ENCODE measurements around the gene SCN2A. TPM values are rescaled to one million over a fixed set of nuclear protein-coding genes. Genes with fewer than 3 reads are reported as not detected.

Gene SCN2A
- total and polyA plus RNA-seq, 2 donors (not counting 1 experiment from before 2014, with no cell fraction given) = 0.22 to 0.24 TPM

- Histone ChIP-seq H4K20me1 (ENCODE audit: control insufficient read depth, insufficient read depth, low read length, poor library complexity, severe bottlenecking) (no peaks in the 10 kb centered on the region), H3K9me3 (ENCODE audit: control extremely low read depth in 1 of 3, control insufficient read depth in 2 of 3, insufficient read depth in 1 of 3, low read length in 2 of 3) (no peaks in the 10 kb centered on the region), H3K4me1 (ENCODE audit: control insufficient read depth in 2 of 2, insufficient read depth in 2 of 2, low read length in 2 of 2) (no peaks in the 10 kb centered on the region), H3K4me2 (replicated peaks; ENCODE audit: low read depth, low read length, poor library complexity, severe bottlenecking) (no peak overlapping the region), H3K27me3 (replicated peaks in 1 of 4; ENCODE audit: control extremely low read depth in 1 of 4, control insufficient read depth in 3 of 4, insufficient read depth in 4 of 4, low read length in 3 of 4) (no peaks in the 10 kb centered on the region), H3K36me3 (replicated peaks in 1 of 2; ENCODE audit: control extremely low read depth in 1 of 2, control insufficient read depth in 1 of 2, extremely low read depth in 1 of 2, insufficient read depth in 2 of 2, low read length in 1 of 2) (no peaks in the 10 kb centered on the region), H3K9ac (ENCODE audit: low read length) (no peak overlapping the region), H3K27ac (ENCODE audit: low read length in 2 of 2) (no peak overlapping the region), H3K4me3 (ENCODE audit: control extremely low read depth in 1 of 5, extremely low read depth in 1 of 5, insufficient read depth in 1 of 5, low read depth in 2 of 5, low read length in 4 of 5) (no peak overlapping the region), H3K79me2 (ENCODE audit: control insufficient read depth, insufficient read depth, low read length) (no peaks in the 10 kb centered on the region), H2AFZ (ENCODE audit: insufficient read depth, low read depth, low read length, poor library complexity, severe bottlenecking) (no peak overlapping the region)
- H3K27ac Mint-ChIP-seq = no peak overlapping the region
- peaks cover 22% of the 10 kb centered on the region for H3K27me3 Mint-ChIP-seq
- DNase-seq (no peak), ATAC-seq (ENCODE audit: low read depth) (no peak)
- TF ChIP-seq CTCF (IDR thresholded peaks at IDR 0.05) = no peak
- TF ChIP-seq EZH2 (IDR thresholded peaks at IDR 0.05; ENCODE audit: borderline replicate concordance, insufficient read depth, low read depth, low read length, poor library complexity, severe bottlenecking) = no peak
- ChIA-PET CTCF (no interaction called here), POLR2A (no interaction called here)
- H3K4me3 Mint-ChIP-seq = no peak overlapping the region
- no peaks in the 10 kb centered on the region for H3K9me3 Mint-ChIP-seq (ENCODE audit: insufficient read depth)
- intact Hi-C loops (cut with micrococcal nuclease) = no loop called here
- no peaks in the 10 kb centered on the region for H3K4me1 Mint-ChIP-seq
- WGBS (ENCODE audit: insufficient coverage) = 87% methylated on average over 2 of the region's 2 CpGs
These were observed 2.2 kb upstream of the SCN2A start for GRCh38 chr2:165237056-165237455.

GRCh38 chr2:165238295-165238694, 919 bp upstream of the SCN2A start:
- Histone ChIP-seq H3K9ac (ENCODE audit: low read length) (no peak overlapping the region), H3K36me3 (replicated peaks in 1 of 2; ENCODE audit: control extremely low read depth in 1 of 2, control insufficient read depth in 1 of 2, extremely low read depth in 1 of 2, insufficient read depth in 2 of 2, low read length in 1 of 2) (no peaks in the 10 kb centered on the region), H3K4me2 (replicated peaks; ENCODE audit: low read depth, low read length, poor library complexity, severe bottlenecking) (no peak overlapping the region), H3K27ac (ENCODE audit: low read length in 2 of 2) (no peak overlapping the region), H3K79me2 (ENCODE audit: control insufficient read depth, insufficient read depth, low read length) (no peaks in the 10 kb centered on the region), H3K4me3 (ENCODE audit: control extremely low read depth in 1 of 5, extremely low read depth in 1 of 5, insufficient read depth in 1 of 5, low read depth in 2 of 5, low read length in 4 of 5) (no peak overlapping the region), H2AFZ (ENCODE audit: insufficient read depth, low read depth, low read length, poor library complexity, severe bottlenecking) (no peak overlapping the region), H4K20me1 (ENCODE audit: control insufficient read depth, insufficient read depth, low read length, poor library complexity, severe bottlenecking) (no peaks in the 10 kb centered on the region), H3K27me3 (replicated peaks in 1 of 4; ENCODE audit: control extremely low read depth in 1 of 4, control insufficient read depth in 3 of 4, insufficient read depth in 4 of 4, low read length in 3 of 4) (no peaks in the 10 kb centered on the region), H3K4me1 (ENCODE audit: control insufficient read depth in 2 of 2, insufficient read depth in 2 of 2, low read length in 2 of 2) (no peaks in the 10 kb centered on the region), H3K9me3 (ENCODE audit: control extremely low read depth in 1 of 3, control insufficient read depth in 2 of 3, insufficient read depth in 1 of 3, low read length in 2 of 3) (no peaks in the 10 kb centered on the region)
- H3K4me3 Mint-ChIP-seq = no peak overlapping the region
- H3K27me3 Mint-ChIP-seq = peaks cover 17% of the 10 kb centered on the region
- TF ChIP-seq EZH2 (IDR thresholded peaks at IDR 0.05; ENCODE audit: borderline replicate concordance, insufficient read depth, low read depth, low read length, poor library complexity, severe bottlenecking) (no peak), CTCF (IDR thresholded peaks at IDR 0.05) (no peak)
- CTCF ChIA-PET = interaction anchor here (1.0 to 1.9 kb wide), 3 partner anchors 11 to 636 kb away, joined by 3 to 12 read pairs (median 4); no protein-coding TSS in a partner anchor
- no peak for ATAC-seq (ENCODE audit: low read depth)
- intact Hi-C loops (cut with micrococcal nuclease) = no loop called here
- no peaks in the 10 kb centered on the region for H3K4me1 Mint-ChIP-seq
- WGBS (ENCODE audit: insufficient coverage) = no CpG with 5 or more reads among the region's 3 CpGs
- peak; percentile 21 for DNase-seq
- POLR2A ChIA-PET = interaction anchor here (0.6 kb wide), 1 partner anchor 48 kb away, joined by 6 read pairs; no protein-coding TSS in a partner anchor
- H3K27ac Mint-ChIP-seq = no peak overlapping the region
- no peaks in the 10 kb centered on the region for H3K9me3 Mint-ChIP-seq (ENCODE audit: insufficient read depth)
